Measurements from ENCODE around the gene GTF3C2.

DNA sequence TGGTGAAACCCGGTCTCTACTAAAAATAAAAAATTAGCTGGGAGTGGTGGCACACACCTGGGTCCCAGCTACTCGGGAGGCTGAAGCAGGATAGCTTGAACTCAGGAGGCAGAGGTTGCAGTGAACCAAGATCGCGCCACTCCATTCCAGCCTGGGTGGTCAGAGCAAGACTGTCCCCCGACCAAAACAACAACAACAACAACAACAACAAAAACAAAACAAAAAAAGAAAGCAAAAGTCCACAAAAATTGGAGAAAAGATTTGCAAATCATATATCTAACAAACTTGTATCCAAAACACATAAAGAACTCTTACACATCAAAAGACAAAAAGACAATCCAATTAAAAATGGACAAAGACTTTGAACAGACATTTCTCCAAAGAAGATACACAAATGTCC lies 42.4 kb upstream of the GTF3C2 start:
- TF ChIP-seq, protein P1, sequence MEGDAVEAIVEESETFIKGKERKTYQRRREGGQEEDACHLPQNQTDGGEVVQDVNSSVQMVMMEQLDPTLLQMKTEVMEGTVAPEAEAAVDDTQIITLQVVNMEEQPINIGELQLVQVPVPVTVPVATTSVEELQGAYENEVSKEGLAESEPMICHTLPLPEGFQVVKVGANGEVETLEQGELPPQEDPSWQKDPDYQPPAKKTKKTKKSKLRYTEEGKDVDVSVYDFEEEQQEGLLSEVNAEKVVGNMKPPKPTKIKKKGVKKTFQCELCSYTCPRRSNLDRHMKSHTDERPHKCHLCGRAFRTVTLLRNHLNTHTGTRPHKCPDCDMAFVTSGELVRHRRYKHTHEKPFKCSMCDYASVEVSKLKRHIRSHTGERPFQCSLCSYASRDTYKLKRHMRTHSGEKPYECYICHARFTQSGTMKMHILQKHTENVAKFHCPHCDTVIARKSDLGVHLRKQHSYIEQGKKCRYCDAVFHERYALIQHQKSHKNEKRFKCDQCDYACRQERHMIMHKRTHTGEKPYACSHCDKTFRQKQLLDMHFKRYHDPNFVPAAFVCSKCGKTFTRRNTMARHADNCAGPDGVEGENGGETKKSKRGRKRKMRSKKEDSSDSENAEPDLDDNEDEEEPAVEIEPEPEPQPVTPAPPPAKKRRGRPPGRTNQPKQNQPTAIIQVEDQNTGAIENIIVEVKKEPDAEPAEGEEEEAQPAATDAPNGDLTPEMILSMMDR (conservative IDR thresholded peaks at IDR 0.05; ENCODE audit: low read depth, low read length): no peak
- TF ChIP-seq EZH2 (IDR thresholded peaks at IDR 0.05; ENCODE audit: borderline replicate concordance, low read depth, low read length, poor library complexity, severe bottlenecking): no peak

Data from A673 (cell line).